ENCODE data around the gene GCLC. TPM values are rescaled to one million over a fixed set of nuclear protein-coding genes. Genes with fewer than 3 reads are reported as not detected.

GCLC gene
- total RNA-seq (2022; extraction: Qiagen RNA extraction; ENCODE audit: low read depth), result 107 to 131 TPM (median 122 TPM) in 5 replicates

DNA sequence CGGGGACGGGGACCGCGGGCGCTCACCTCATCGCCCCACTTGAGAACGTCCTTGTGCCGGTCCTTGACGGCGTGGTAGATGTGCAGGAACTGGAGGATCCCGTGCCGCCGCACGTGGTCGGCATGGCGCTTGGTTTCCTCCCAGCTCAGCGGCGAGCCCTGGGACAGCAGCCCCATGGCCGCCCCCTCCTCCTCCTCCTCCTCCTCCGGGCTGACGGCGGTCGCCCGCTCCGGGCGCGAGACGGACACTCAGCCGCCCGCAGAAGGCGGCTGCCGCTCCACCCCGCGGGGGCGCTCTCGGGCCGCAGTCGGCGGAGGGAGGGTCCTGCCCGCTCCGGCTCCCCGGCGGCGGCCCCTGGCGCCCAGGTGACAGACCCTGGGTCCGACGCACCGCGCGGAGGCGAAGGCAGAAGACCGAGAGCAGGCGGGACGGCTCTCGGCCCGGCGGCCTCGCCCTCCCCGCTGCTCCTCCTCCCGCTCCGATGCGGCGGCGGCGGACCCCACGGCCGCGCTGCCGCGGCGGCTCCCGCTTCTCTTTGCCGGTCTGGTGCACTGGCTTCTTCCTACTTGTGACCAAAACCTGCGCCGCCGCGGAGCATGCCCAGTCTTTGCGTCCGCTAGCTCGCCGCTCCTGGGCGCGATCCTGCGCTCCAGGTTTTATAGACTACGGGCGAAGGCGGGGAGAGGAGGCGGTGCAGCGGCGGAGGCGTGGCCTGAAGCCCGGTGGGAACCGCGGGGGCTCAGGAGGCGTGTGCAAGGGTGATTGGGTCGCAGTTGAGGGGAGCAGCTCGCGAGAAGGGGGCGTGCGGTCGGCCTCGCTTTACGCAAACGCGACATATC, at the start of gene GCLC:
TSS of gene GCLC (minus strand) at position 632 of the 839 bp plus-strand sequence. CDS start at position 176, 456 bp downstream.

Other genes starting within 250 kb of the GCLC start
- 66.4 to 80.8 TPM (median 74.7 TPM) in 5 replicates for gene ELOVL5, start 196.2 kb downstream of the GCLC start, total RNA-seq (2022; extraction: Qiagen RNA extraction; ENCODE audit: low read depth)
- gene KLHL31, start 120.7 kb upstream of the GCLC start, total RNA-seq (2022; extraction: Qiagen RNA extraction; ENCODE audit: low read depth), result 0.03 to 0.13 TPM (median 0.09 TPM) in 5 replicates
- 4.4 to 7.4 TPM (median 5.7 TPM) in 5 replicates for gene LRRC1, start 249.9 kb upstream of the GCLC start, total RNA-seq (2022; extraction: Qiagen RNA extraction; ENCODE audit: low read depth)

Measured in A549 treated with DMSO at 1 μM for 4 hours (cell line).